Kidney (tissue), 14 donors: Measurements from ENCODE around the gene TAP1. TPM values are rescaled to one million over a fixed set of nuclear protein-coding genes. Genes with fewer than 3 reads are reported as not detected.
"Not testable (repeated sequence)": the region's sequence is repeated elsewhere in the genome, so short reads cannot be mapped to it uniquely, and the experiment has no call there.

ENCODE experiments used
- DNase-seq, 5 donors: peaks; one replicate each; pipeline ENCODE4 v3.0.0-alpha.2; 2013 to 2020
- FAIRE-seq: peaks from 2 replicates; lab custom pipeline; 2012; peaks lifted over from hg19 to GRCh38; lab: Jason Lieb, UNC
- H3K27ac ChIP-seq, 2 donors: one replicate each; pipeline ENCODE4 v1.7.0; 2013; ENCODE audit warnings: low read depth in 2 of 2, low read length in 2 of 2, inconsistent platforms in 1 of 2
- H3K27me3 ChIP-seq: one replicate; pipeline ENCODE4 v1.7.1; 2013; ENCODE audit warnings: low read length, inconsistent platforms; ENCODE audit not compliant: control insufficient read depth, insufficient read depth
- H3K36me3 ChIP-seq, 3 donors: one replicate each; pipeline versions ENCODE4 v1.7.0 to v1.7.1; 2013; ENCODE audit warnings: low read length in 3 of 3, control low read depth in 1 of 3, inconsistent platforms in 1 of 3; ENCODE audit not compliant: insufficient read depth in 3 of 3, control insufficient read depth in 2 of 3
- H3K4me1 ChIP-seq, 3 donors: one replicate each; pipeline versions ENCODE4 v1.7.0 to v1.7.1; 2013; ENCODE audit warnings: low read length in 3 of 3, inconsistent platforms in 1 of 3, low read depth in 1 of 3; ENCODE audit not compliant: control insufficient read depth in 2 of 3, insufficient read depth in 2 of 3
- H3K4me3 ChIP-seq, 3 donors: one replicate each; pipeline versions ENCODE4 v1.7.0 to v1.8.1; 2013; ENCODE audit warnings: low read length in 3 of 3, control low read depth in 1 of 3, inconsistent platforms in 1 of 3
- H3K9ac ChIP-seq, 3 donors: one replicate each; pipeline versions ENCODE4 v1.7.0 to v1.7.1; 2013; ENCODE audit warnings: low read length in 3 of 3, control low read depth in 1 of 3, inconsistent platforms in 1 of 3
- H3K9me3 ChIP-seq, 3 donors: one replicate each; pipeline versions ENCODE4 v1.7.0 to v1.7.1; 2013; ENCODE audit warnings: low read length in 3 of 3, control low read depth in 1 of 3, inconsistent platforms in 1 of 3; ENCODE audit not compliant: control insufficient read depth in 2 of 3, insufficient read depth in 1 of 3
- CTCF ChIP-seq: IDR thresholded peaks from 3 replicates; pipeline ENCODE4 v1.5.1; 2012; ENCODE audit warnings: mild to moderate bottlenecking, moderate library complexity, borderline replicate concordance; ENCODE audit not compliant: insufficient read depth; ENCODE audit errors: extremely low read depth
- intact Hi-C: fragments of 100-400 bp; cut with DNase I; formaldehyde crosslinking; loops from one replicate; pipeline ENCODE4 v1.11.1; 2022
- polyA plus RNA-seq: library from polyadenylated mRNA; stranded (reverse); fragments of 350-450 nt; fragmentation: Illumina TruSeq; extraction: RNeasy Lipid Tissue Mini Kit (QIAGEN cat#74804); gene quantifications from one replicate; pipeline ENCODE4 v1.2.3, GENCODE V29; 2014; ENCODE audit warnings: low read depth, low replicate concordance; ENCODE audit not compliant: insufficient read depth
- total RNA-seq: library from RNA; stranded (reverse); fragmentation: NEBNext Ultra II Directional; extraction: Animal tissue kit (Norgen Biotek cat#: 25700); gene quantifications from one replicate; pipeline ENCODE4 v1.2.1, GENCODE V29; 2021
- donor health status: control.
- donor health status: control.
- donor health status: control.
- donor health status: control.
- donor health status: control.
- donor health status: DM: yes; HTN: yes; CAD: no.
- donor health status: Normal renal cell carcinoma (clear cell type).

Gene TAP1
- total and polyA plus RNA-seq, 2 donors from 2014 or later, result 32.1 to 45.4 TPM

GRCh38 chr6:32814145-32814544, 39.4 kb downstream of the TAP1 start:
- Histone ChIP-seq H3K36me3 (no peaks in the 10 kb centered on the region), H3K4me1 (no peaks in the 10 kb centered on the region), H3K9me3 (no peaks in the 10 kb centered on the region), H3K9ac (no peak overlapping the region), H3K27me3 (no peaks in the 10 kb centered on the region), H3K4me3 (no peak overlapping the region), H3K27ac (no peak overlapping the region)
- DNase-seq (no peak), FAIRE-seq (no peak)
- no peak for TF ChIP-seq CTCF
- intact Hi-C loops, result no loop called here

DNA sequence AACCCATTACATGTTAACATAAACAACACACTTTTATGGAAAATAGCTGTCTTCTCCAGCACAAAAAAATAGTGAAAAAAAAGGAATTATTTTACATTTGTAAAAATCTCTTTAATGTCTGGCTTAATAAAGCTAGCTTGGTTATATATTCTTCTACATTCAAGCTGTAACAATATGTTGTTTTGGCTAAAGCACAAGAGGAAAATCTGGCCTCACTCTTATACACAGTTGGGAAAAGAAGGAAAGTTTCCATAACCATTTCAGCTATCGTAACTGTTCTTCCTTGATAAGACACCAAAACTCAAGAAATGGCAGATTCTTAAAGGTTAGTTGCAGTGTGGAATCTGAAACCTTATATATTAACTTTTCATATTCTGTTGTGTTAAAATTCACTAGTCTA, 44.3 kb downstream of the TAP1 start:
- Histone ChIP-seq H3K9me3 (no peaks in the 10 kb centered on the region), H3K9ac (no peak overlapping the region), H3K4me1 (no peaks in the 10 kb centered on the region), H3K27me3 (no peaks in the 10 kb centered on the region), H3K4me3 (no peak overlapping the region), H3K36me3 (no peaks in the 10 kb centered on the region), H3K27ac (no peak overlapping the region)
- TF ChIP-seq CTCF, result no peak
- FAIRE-seq (no peak), DNase-seq (no peak)
- intact Hi-C loops, result no loop called here

GRCh38 chr6:32807020-32807580, 46.4 kb downstream of the TAP1 start:
- TF ChIP-seq CTCF, result no peak
- no peaks in the 10 kb centered on the region for H3K27me3 ChIP-seq
- H3K9me3 ChIP-seq, result no peaks in the 10 kb centered on the region
- no peak overlapping the region for H3K27ac ChIP-seq
- H3K4me3 ChIP-seq, result no peak overlapping the region
- DNase-seq, result no peak
- no peak overlapping the region for H3K9ac ChIP-seq
- no peak for FAIRE-seq
- intact Hi-C loops, result no loop called here
- H3K36me3 ChIP-seq, result no peaks in the 10 kb centered on the region
- no peaks in the 10 kb centered on the region for H3K4me1 ChIP-seq

DNA sequence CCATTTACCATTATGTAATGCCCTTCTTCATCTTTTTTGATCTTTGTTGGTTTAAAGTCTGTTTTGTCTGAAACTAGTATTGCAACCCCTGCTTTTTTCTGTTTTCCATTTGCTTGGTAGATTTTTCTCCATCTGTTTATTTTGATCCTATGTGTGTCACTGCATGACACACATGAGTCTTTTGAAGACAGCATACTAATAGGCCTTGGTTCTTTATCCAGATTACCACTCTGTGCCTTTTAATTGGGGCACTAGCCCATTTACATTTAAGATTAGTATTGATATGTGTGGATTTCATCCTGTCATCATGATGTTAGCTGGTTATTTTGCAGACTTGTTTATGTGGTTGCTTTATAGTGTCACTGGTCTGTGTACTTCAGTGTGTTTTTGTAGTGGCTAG, 48.1 kb downstream of the TAP1 start:
- H3K4me3 ChIP-seq, H3K9me3 ChIP-seq, H3K27me3 ChIP-seq, H3K9ac ChIP-seq, intact Hi-C loops, H3K27ac ChIP-seq, DNase-seq, H3K4me1 ChIP-seq, H3K36me3 ChIP-seq, FAIRE-seq: not testable (repeated sequence)
